ENCODE results near the gene FBXO5. TPM values are rescaled to one million over a fixed set of nuclear protein-coding genes. Genes with fewer than 3 reads are reported as not detected.

The FBXO5 gene
- total and polyA plus RNA-seq, 7 donors: 0.76 to 1.9 (median 1.3) TPM

DNA sequence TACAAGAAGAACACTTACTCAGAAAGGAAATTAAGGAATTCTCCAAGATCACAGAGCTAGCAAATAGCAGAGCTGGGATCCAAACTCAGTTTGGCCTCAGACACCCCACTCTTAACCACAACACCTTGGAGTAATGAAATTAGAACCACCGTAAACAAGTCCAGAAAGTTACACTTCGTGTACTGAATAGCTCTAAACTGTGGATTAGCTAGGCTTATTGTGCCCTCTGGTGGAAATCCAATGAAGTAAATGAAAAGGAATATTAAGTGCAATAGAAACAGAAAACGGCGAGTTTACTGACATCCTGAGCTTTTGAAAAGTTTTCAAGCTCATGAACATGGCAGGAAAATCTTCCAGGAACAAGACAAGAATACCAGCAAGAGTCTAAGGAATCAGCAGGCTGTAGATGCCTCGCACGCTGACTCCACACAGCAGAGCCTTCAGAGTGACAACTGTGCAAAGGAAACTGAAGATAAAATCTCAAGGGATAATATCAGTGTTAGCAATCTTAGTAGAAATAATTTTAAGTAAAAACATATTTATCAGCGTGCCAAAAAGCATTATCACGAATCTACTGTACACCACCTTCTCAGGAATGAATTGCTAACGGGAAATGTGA, 34.6 kb downstream of the FBXO5 start:
- Histone ChIP-seq H3K9me3 (no peaks in the 10 kb centered on the region), H3K36me3 (ENCODE audit: insufficient read depth in 1 of 2, low read depth in 1 of 2) (no peaks in the 10 kb centered on the region), H3K27ac (no peak overlapping the region), H3K4me1 (peaks cover 12% of the 10 kb centered on the region), H3K4me3 (peak overlapping the region; percentile 36), H3K27me3 (ENCODE audit: insufficient read depth in 3 of 3, low read length in 2 of 3) (no peaks in the 10 kb centered on the region)
- intact Hi-C loops (cut with DNase I): loop anchor here (2.0 to 10.0 kb wide), 3 partner anchors 83 to 396 kb away; no protein-coding TSS in a partner anchor
- TF ChIP-seq, protein P1, sequence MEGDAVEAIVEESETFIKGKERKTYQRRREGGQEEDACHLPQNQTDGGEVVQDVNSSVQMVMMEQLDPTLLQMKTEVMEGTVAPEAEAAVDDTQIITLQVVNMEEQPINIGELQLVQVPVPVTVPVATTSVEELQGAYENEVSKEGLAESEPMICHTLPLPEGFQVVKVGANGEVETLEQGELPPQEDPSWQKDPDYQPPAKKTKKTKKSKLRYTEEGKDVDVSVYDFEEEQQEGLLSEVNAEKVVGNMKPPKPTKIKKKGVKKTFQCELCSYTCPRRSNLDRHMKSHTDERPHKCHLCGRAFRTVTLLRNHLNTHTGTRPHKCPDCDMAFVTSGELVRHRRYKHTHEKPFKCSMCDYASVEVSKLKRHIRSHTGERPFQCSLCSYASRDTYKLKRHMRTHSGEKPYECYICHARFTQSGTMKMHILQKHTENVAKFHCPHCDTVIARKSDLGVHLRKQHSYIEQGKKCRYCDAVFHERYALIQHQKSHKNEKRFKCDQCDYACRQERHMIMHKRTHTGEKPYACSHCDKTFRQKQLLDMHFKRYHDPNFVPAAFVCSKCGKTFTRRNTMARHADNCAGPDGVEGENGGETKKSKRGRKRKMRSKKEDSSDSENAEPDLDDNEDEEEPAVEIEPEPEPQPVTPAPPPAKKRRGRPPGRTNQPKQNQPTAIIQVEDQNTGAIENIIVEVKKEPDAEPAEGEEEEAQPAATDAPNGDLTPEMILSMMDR (IDR thresholded peaks at IDR 0.05): peak; percentile 70
- WGBS, 3 donors: 26 to 31% (median 29%) methylated on average over 9 of the region's 9 CpGs
- no peak for DNase-seq
- peak in 3 of 4 donors; percentile 56 to 90 (median 68) for ATAC-seq

DNA sequence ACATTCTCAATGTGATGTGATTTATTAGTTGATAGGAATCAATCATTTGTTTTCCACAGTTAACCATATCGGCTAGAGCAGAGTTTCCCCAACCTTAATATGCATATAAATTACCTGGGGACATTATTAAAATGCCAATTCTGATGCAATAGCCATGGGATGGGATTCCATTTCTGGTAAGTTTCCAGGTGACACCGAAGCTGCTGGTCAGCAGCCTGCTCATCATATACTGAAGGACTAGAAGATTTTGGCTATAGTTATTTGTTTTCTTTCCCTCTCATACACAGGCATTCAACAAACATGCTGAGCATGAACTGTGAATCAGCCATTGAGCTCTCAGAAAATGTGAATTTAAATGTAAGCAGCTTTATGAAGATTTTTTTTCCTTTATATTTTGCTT, 35.8 kb downstream of the FBXO5 start:
- DNase-seq: no peak
- peaks cover 12% of the 10 kb centered on the region for H3K4me1 ChIP-seq
- WGBS, 3 donors: 21 to 31% (median 30%) methylated on average over 2 of the region's 2 CpGs
- H3K27ac ChIP-seq: no peak overlapping the region
- no peak for ATAC-seq
- TF ChIP-seq, protein P1 (IDR thresholded peaks at IDR 0.05): no peak
- no peaks in the 10 kb centered on the region for H3K9me3 ChIP-seq
- no peaks in the 10 kb centered on the region for H3K36me3 ChIP-seq (ENCODE audit: insufficient read depth in 1 of 2, low read depth in 1 of 2)
- no peak overlapping the region for H3K4me3 ChIP-seq
- no peaks in the 10 kb centered on the region for H3K27me3 ChIP-seq (ENCODE audit: insufficient read depth in 3 of 3, low read length in 2 of 3)
- intact Hi-C loops (cut with DNase I): loop anchor here (2.0 to 10.0 kb wide), 3 partner anchors 82 to 395 kb away; no protein-coding TSS in a partner anchor

DNA sequence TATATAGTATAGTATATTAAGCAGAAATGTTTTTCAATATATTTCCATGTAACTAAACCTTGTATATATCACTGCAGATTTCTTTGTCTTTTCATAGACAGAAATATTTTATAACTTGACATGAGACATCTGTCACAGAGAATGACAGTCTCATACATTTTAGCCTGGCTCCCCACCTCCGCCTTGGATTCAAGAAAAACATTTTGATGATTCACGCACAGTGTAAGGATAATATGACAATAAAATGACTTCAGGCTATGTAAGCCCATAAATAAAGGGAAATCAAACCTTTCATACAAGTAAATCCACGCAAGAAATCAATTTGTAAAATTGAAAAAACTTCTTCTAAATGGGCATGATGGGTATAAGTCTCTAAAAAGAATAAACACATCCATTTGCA, 36.4 kb downstream of the FBXO5 start:
- 75 to 82% (median 76%) methylated on average over 3 of the region's 3 CpGs for WGBS, 3 donors

DNA sequence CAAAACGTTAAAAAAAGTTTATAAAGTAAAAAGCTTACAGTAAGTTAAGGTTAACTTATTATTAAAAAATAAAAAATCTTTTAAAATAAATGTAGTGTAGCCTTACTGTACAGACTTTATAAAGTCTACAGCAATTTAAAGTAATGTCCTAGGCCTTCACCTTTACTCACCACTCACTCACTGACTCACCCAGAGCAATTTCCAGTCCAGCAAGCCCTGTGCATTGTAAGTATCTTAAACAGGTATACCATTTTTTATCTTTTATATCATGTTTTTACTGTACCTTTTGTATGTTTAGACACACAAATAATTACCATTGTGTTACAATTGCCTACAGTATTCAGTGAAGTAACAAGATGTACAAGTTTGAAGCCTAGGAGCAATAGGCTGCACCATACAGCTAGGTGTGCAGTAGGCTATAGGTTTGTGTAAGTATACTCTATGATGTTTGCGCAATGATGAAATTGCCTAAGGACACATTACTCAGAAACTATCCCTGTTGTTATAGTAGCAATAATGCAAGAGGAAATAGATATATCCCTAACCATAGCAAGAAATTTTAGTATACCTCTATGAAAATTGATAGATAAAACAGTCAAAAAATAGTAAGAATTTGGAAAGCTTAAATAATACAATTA, 39.5 kb downstream of the FBXO5 start:
- TF ChIP-seq, protein P1 (IDR thresholded peaks at IDR 0.05): no peak
- Histone ChIP-seq H3K27ac (no peak overlapping the region), H3K4me1 (peaks cover 10% of the 10 kb centered on the region), H3K9me3 (no peaks in the 10 kb centered on the region), H3K4me3 (no peak overlapping the region), H3K27me3 (ENCODE audit: insufficient read depth in 3 of 3, low read length in 2 of 3) (no peaks in the 10 kb centered on the region), H3K36me3 (ENCODE audit: insufficient read depth in 1 of 2, low read depth in 1 of 2) (no peaks in the 10 kb centered on the region)
- WGBS, 3 donors: 87 to 92% (median 87%) methylated on average over 2 of the region's 2 CpGs
- ATAC-seq (no peak), DNase-seq (no peak)
- intact Hi-C loops (cut with DNase I): loop anchor here in 1 of 2 donors (10.0 kb wide), 1 partner anchor 389 kb away; no protein-coding TSS in a partner anchor

More for the DNA sequence above, 36.4 kb downstream of the FBXO5 start:
- no peak for ATAC-seq
- Histone ChIP-seq H3K4me1 (peaks cover 12% of the 10 kb centered on the region), H3K4me3 (no peak overlapping the region), H3K27me3 (ENCODE audit: insufficient read depth in 3 of 3, low read length in 2 of 3) (no peaks in the 10 kb centered on the region), H3K36me3 (ENCODE audit: insufficient read depth in 1 of 2, low read depth in 1 of 2) (no peaks in the 10 kb centered on the region), H3K9me3 (no peaks in the 10 kb centered on the region), H3K27ac (no peak overlapping the region)
- intact Hi-C loops (cut with DNase I): loop anchor here (2.0 to 10.0 kb wide), 3 partner anchors 82 to 394 kb away; no protein-coding TSS in a partner anchor
- no peak for DNase-seq
- TF ChIP-seq, protein P1 (IDR thresholded peaks at IDR 0.05): no peak

Data from psoas muscle (tissue), 8 donors.